ENCODE results near the gene NDE1. TPM values are rescaled to one million over a fixed set of nuclear protein-coding genes. Genes with fewer than 3 reads are reported as not detected.

The NDE1 gene
- polyA plus RNA-seq, 2 of the 4 experiments (the other 2 are of a cell fraction), result 27.6 to 30.6 TPM

GRCh38 chr16:15611610-15612009, 38.4 kb upstream of the NDE1 start:
- ChIA-PET POLR2A (no interaction called here), CTCF (no interaction called here)
- WGBS (ENCODE audit: missing lambda C conversion rate), result 80% methylated on average over 7 of the region's 7 CpGs
- H3K4me3 ChIP-seq, result no peak overlapping the region
- 0 out of 3 replicates have a peak, but pooled peaks cover 4% of the 10 kb centered on the region for H3K4me1 ChIP-seq
- TF ChIP-seq PBX3 (IDR thresholded peaks at IDR 0.05) (no peak), CHD2 (IDR thresholded peaks at IDR 0.05; ENCODE audit: low read length, partially characterized antibody) (no peak), KDM1A (IDR thresholded peaks at IDR 0.05; ENCODE audit: low read depth) (no peak), POLR2A (IDR thresholded peaks at IDR 0.05; ENCODE audit: low read length) (no peak), ZFP36 (IDR thresholded peaks at IDR 0.05; ENCODE audit: borderline replicate concordance, partially characterized antibody) (no peak), ZSCAN20 (CRISPR knock-in tag; IDR thresholded peaks at IDR 0.05) (no peak), CBX2 (IDR thresholded peaks at IDR 0.05; ENCODE audit: borderline replicate concordance, low read depth) (no peak), KDM5A (IDR thresholded peaks at IDR 0.05) (no peak), HES2 (IDR thresholded peaks at IDR 0.05) (no peak), ELK1 (IDR thresholded peaks at IDR 0.05; ENCODE audit: low read depth, low read length) (no peak), RAD21 (conservative IDR thresholded peaks at IDR 0.05 in 1 of 2, IDR thresholded peaks at IDR 0.05 in 1 of 2) (no peak), BCL3 (IDR thresholded peaks at IDR 0.05) (no peak), HOXB13 (CRISPR knock-in tag; IDR thresholded peaks at IDR 0.05; ENCODE audit: low read depth) (no peak), TFCP2L1 (CRISPR knock-in tag; IDR thresholded peaks at IDR 0.05) (no peak), TP53 (CRISPR knock-in tag; IDR thresholded peaks at IDR 0.05) (no peak), NR3C1 (IDR thresholded peaks at IDR 0.05) (no peak)
- TF ChIP-seq, protein P1, sequence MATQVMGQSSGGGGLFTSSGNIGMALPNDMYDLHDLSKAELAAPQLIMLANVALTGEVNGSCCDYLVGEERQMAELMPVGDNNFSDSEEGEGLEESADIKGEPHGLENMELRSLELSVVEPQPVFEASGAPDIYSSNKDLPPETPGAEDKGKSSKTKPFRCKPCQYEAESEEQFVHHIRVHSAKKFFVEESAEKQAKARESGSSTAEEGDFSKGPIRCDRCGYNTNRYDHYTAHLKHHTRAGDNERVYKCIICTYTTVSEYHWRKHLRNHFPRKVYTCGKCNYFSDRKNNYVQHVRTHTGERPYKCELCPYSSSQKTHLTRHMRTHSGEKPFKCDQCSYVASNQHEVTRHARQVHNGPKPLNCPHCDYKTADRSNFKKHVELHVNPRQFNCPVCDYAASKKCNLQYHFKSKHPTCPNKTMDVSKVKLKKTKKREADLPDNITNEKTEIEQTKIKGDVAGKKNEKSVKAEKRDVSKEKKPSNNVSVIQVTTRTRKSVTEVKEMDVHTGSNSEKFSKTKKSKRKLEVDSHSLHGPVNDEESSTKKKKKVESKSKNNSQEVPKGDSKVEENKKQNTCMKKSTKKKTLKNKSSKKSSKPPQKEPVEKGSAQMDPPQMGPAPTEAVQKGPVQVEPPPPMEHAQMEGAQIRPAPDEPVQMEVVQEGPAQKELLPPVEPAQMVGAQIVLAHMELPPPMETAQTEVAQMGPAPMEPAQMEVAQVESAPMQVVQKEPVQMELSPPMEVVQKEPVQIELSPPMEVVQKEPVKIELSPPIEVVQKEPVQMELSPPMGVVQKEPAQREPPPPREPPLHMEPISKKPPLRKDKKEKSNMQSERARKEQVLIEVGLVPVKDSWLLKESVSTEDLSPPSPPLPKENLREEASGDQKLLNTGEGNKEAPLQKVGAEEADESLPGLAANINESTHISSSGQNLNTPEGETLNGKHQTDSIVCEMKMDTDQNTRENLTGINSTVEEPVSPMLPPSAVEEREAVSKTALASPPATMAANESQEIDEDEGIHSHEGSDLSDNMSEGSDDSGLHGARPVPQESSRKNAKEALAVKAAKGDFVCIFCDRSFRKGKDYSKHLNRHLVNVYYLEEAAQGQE (IDR thresholded peaks at IDR 0.05), result no peak
- no peak overlapping the region for H3K4me2 ChIP-seq
- H3K9me3 ChIP-seq, result no peaks in the 10 kb centered on the region
- no peak for FAIRE-seq
- H3K27ac ChIP-seq, result no peak overlapping the region
- ATAC-seq, result no peak
- no peak for DNase-seq (ENCODE audit: low read depth in 1 of 2, low spot score in 1 of 2)

DNA sequence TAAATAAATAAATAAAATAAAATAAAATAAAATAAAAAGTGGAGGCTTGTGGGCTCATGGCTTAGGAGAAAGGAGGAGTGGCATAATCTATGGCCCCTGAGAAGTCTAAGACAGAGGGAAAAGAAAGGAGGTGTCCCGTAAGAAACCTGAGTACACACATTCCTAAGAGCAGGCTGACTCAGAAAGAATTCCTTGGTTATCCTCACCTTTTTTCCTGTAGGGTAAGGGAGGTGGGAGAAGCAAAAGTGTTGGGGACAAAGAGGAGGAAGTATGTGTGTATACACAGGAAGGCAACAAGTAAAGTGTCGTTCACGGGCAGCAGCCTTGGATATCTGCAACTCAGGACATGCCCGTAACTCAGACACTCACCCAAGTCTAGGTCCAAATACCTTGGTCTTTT, 36.4 kb upstream of the NDE1 start:
- TF ChIP-seq HOXB5 (CRISPR knock-in tag; IDR thresholded peaks at IDR 0.05) (no peak), NFE2L2 (conservative IDR thresholded peaks at IDR 0.05; ENCODE audit: low read length) (no peak), JUNB (IDR thresholded peaks at IDR 0.05) (no peak), HDAC2 (IDR thresholded peaks at IDR 0.05) (no peak), MAFK (IDR thresholded peaks at IDR 0.05; ENCODE audit: partially characterized antibody) (no peak), BHLHE40 (IDR thresholded peaks at IDR 0.05; ENCODE audit: low read depth, low read length) (no peak), FOXS1 (CRISPR knock-in tag; IDR thresholded peaks at IDR 0.05) (no peak), JUN (IDR thresholded peaks at IDR 0.05) (no peak), RAD21 (conservative IDR thresholded peaks at IDR 0.05 in 1 of 2, IDR thresholded peaks at IDR 0.05 in 1 of 2) (no peak), ZFP36 (IDR thresholded peaks at IDR 0.05; ENCODE audit: borderline replicate concordance, partially characterized antibody) (no peak), CEBPB (IDR thresholded peaks at IDR 0.05) (no peak), EHMT2 (IDR thresholded peaks at IDR 0.05; ENCODE audit: low read depth) (no peak), ZC3H11A (IDR thresholded peaks at IDR 0.05) (no peak)
- TF ChIP-seq, protein P2, sequence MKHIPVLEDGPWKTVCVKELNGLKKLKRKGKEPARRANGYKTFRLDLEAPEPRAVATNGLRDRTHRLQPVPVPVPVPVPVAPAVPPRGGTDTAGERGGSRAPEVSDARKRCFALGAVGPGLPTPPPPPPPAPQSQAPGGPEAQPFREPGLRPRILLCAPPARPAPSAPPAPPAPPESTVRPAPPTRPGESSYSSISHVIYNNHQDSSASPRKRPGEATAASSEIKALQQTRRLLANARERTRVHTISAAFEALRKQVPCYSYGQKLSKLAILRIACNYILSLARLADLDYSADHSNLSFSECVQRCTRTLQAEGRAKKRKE (CRISPR knock-in tag; IDR thresholded peaks at IDR 0.05; ENCODE audit: low read depth), result no peak
- TF ChIP-seq, protein P3, sequence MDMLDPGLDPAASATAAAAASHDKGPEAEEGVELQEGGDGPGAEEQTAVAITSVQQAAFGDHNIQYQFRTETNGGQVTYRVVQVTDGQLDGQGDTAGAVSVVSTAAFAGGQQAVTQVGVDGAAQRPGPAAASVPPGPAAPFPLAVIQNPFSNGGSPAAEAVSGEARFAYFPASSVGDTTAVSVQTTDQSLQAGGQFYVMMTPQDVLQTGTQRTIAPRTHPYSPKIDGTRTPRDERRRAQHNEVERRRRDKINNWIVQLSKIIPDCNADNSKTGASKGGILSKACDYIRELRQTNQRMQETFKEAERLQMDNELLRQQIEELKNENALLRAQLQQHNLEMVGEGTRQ (IDR thresholded peaks at IDR 0.05), result no peak
- Histone ChIP-seq H3K27ac (no peak overlapping the region), H3K9me3 (no peaks in the 10 kb centered on the region), H3K4me1 (0 out of 3 replicates have a peak, but pooled peaks cover 4% of the 10 kb centered on the region), H3K4me3 (no peak overlapping the region), H3K4me2 (no peak overlapping the region)
- CTCF ChIA-PET, result interaction anchor here (0.6 to 1.5 kb wide), 2 partner anchors 45 to 54 kb away, joined by 3 to 4 read pairs; no protein-coding TSS in a partner anchor
- DNase-seq (ENCODE audit: low read depth in 1 of 2, low spot score in 1 of 2) (no peak), FAIRE-seq (no peak), ATAC-seq (no peak)
- 82% methylated on average over 4 of the region's 4 CpGs for WGBS (ENCODE audit: missing lambda C conversion rate)
- POLR2A ChIA-PET, result no interaction called here

All from A549 (cell line).